WTC11 (cell line): ENCODE measurements around the gene SOD2. TPM values are rescaled to one million over a fixed set of nuclear protein-coding genes. Genes with fewer than 3 reads are reported as not detected.

Experiments
- ATAC-seq: fragments of 200-7000 bp; cut with Tn5 transposase; 2 replicates; pipeline ENCODE4 v1.10.0; 2021; ENCODE audit warnings: mild to moderate bottlenecking, moderate library complexity
- CTCF ChIA-PET: fragments of 300-600 bp; sonication (Branson Sonifier 250); formaldehyde crosslinking; loops from one replicate; lab custom pipeline; 2021; ENCODE audit warnings: antibody characterized with exemption; lab: Charles Lee
- POLR2A ChIA-PET: fragments of 350-600 bp; sonication (Branson Sonifier 250); formaldehyde crosslinking; loops from one replicate; lab custom pipeline; 2021; ENCODE audit warnings: antibody characterized with exemption; lab: Charles Lee
- DNase-seq: peaks from one replicate; pipeline ENCODE4 v3.0.0; 2021; ENCODE audit warnings: low spot score
- H3K27ac Mint-ChIP-seq: 2 replicates; pipeline ENCODE4 v1.8.0; 2021; ENCODE audit warnings: mixed read lengths
- H3K27me3 Mint-ChIP-seq: 2 replicates; pipeline ENCODE4 v1.8.0; 2021; ENCODE audit warnings: low read depth, mild to moderate bottlenecking, moderate library complexity, mixed read lengths
- H3K36me3 Mint-ChIP-seq: 2 replicates; pipeline ENCODE4 v1.8.0; 2021; ENCODE audit warnings: mixed read lengths
- H3K4me1 Mint-ChIP-seq: 2 replicates; pipeline ENCODE4 v1.8.0; 2022; ENCODE audit warnings: mixed read lengths
- H3K4me3 Mint-ChIP-seq: 2 replicates; pipeline ENCODE4 v1.8.0; 2021; ENCODE audit warnings: mild to moderate bottlenecking, moderate library complexity, mixed read lengths
- H3K9me3 Mint-ChIP-seq: 2 replicates; pipeline ENCODE4 v1.8.0; 2021; ENCODE audit warnings: mixed read lengths
- CREB1 ChIP-seq: sonication (generic); formaldehyde crosslinking; IDR thresholded peaks from 2 replicates; pipeline ENCODE4 v1.8.0; 2023; ENCODE audit warnings: mild to moderate bottlenecking, missing genetic modification reagents
- GRHL2 ChIP-seq: fragments of 250-450 bp; sonication (Bioruptor Pico); IDR thresholded peaks from 2 replicates; pipeline ENCODE4 v1.8.0; 2022; ENCODE audit warnings: mild to moderate bottlenecking, moderate library complexity; ENCODE audit not compliant: insufficient replicate concordance, severe bottlenecking
- GTF2I ChIP-seq: fragments of 250-450 bp; sonication (Bioruptor Pico); conservative IDR thresholded peaks from 2 replicates; pipeline ENCODE4 v1.4.0; 2021; ENCODE audit warnings: mild to moderate bottlenecking
- HMGA2 ChIP-seq: fragments of 250-450 bp; sonication (Bioruptor Pico); IDR thresholded peaks from 2 replicates; pipeline ENCODE4 v1.4.0; 2021; ENCODE audit warnings: mild to moderate bottlenecking, moderate library complexity
- KAT7 ChIP-seq: sonication (generic); formaldehyde crosslinking; IDR thresholded peaks from 2 replicates; pipeline ENCODE4 v1.8.1; 2023; ENCODE audit warnings: missing genetic modification reagents, mild to moderate bottlenecking, borderline replicate concordance
- NFYB ChIP-seq: sonication (generic); formaldehyde crosslinking; conservative IDR thresholded peaks from 2 replicates; pipeline ENCODE4 v1.8.0; 2022; ENCODE audit warnings: low read depth, missing genetic modification reagents
- NR1H2 ChIP-seq: sonication (generic); formaldehyde crosslinking; IDR thresholded peaks from 2 replicates; pipeline ENCODE4 v1.9.0; 2021; ENCODE audit warnings: mild to moderate bottlenecking, moderate library complexity, missing genetic modification reagents
- RELA ChIP-seq: sonication (generic); formaldehyde crosslinking; IDR thresholded peaks from 2 replicates; pipeline ENCODE4 v1.8.1; 2022; ENCODE audit warnings: missing genetic modification reagents, mild to moderate bottlenecking, borderline replicate concordance
- SOX15 ChIP-seq: fragments of 250-450 bp; sonication (Bioruptor Pico); IDR thresholded peaks from 2 replicates; pipeline ENCODE4 v1.9.0; 2021; ENCODE audit warnings: mild to moderate bottlenecking
- TCF7 ChIP-seq: sonication (generic); formaldehyde crosslinking; IDR thresholded peaks from 2 replicates; pipeline ENCODE4 v1.8.0; 2022; ENCODE audit warnings: mild to moderate bottlenecking, low read depth, missing genetic modification reagents, moderate library complexity
- ZNF317 ChIP-seq: sonication (generic); formaldehyde crosslinking; IDR thresholded peaks from 2 replicates; pipeline ENCODE4 v1.8.1; 2023; ENCODE audit warnings: low read depth, mild to moderate bottlenecking, moderate library complexity, missing genetic modification reagents, borderline replicate concordance
- total RNA-seq: library from RNA; stranded (reverse); gene quantifications from 3 replicates; pipeline ENCODE4 v1.2.3, GENCODE V29; 2021
- TF ChIP-seq, protein P1 (sequence below): fragments of 250-450 bp; sonication (Bioruptor Pico); IDR thresholded peaks from 2 replicates; pipeline ENCODE4 v1.9.0; 2021; ENCODE audit warnings: mild to moderate bottlenecking
- TF ChIP-seq, protein P2 (sequence below): sonication (generic); formaldehyde crosslinking; conservative IDR thresholded peaks from 2 replicates; pipeline ENCODE4 v1.8.1; 2023; ENCODE audit warnings: mild to moderate bottlenecking, low read depth, missing genetic modification reagents, moderate library complexity
- TF ChIP-seq, protein P3 (sequence below): sonication (generic); formaldehyde crosslinking; IDR thresholded peaks from 2 replicates; pipeline ENCODE4 v1.8.1; 2023; ENCODE audit warnings: mild to moderate bottlenecking, moderate library complexity, missing genetic modification reagents
- TF ChIP-seq, protein P4 (sequence below): sonication (generic); formaldehyde crosslinking; IDR thresholded peaks from 2 replicates; pipeline ENCODE4 v1.8.0; 2023; ENCODE audit warnings: missing genetic modification reagents, mild to moderate bottlenecking, borderline replicate concordance
- TF ChIP-seq, protein P5 (sequence below): fragments of 250-450 bp; sonication (Bioruptor Pico); IDR thresholded peaks from 2 replicates; pipeline ENCODE4 v1.9.0; 2021; ENCODE audit warnings: mild to moderate bottlenecking
- TF ChIP-seq, protein P6 (sequence below): fragments of 250-450 bp; sonication (Bioruptor Pico); IDR thresholded peaks from 2 replicates; pipeline ENCODE4 v1.9.0; 2021; ENCODE audit warnings: moderate library complexity, mild to moderate bottlenecking, inconsistent platforms, borderline replicate concordance
- TF ChIP-seq, protein P7 (sequence below): fragments of 200-600 bp; IDR thresholded peaks from 2 replicates; pipeline ENCODE4 v1.8.0; 2022; ENCODE audit warnings: antibody characterized with exemption

The SOD2 gene
- total RNA-seq, 1 experiment from 2014 or later: 82.6 TPM

DNA sequence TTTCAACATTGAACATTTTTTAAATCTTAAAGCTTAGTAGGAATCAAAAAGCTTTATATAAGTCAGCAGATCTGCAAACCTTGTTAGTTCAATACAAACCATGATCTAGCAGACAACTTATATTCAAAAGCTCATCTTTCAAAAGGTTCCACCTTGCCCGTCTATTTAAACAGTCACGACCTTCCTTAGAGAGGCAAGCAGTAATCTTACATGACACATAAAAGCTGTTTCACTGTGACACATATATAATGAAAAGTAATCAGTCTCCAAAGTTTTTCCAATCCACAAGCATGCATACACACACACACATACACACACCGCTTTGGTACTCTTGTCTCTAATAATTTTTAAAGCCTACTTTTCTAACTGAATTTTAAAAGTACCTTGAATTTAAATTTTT is 12.9 kb downstream of the SOD2 start (continued):
- TF ChIP-seq, protein P1, sequence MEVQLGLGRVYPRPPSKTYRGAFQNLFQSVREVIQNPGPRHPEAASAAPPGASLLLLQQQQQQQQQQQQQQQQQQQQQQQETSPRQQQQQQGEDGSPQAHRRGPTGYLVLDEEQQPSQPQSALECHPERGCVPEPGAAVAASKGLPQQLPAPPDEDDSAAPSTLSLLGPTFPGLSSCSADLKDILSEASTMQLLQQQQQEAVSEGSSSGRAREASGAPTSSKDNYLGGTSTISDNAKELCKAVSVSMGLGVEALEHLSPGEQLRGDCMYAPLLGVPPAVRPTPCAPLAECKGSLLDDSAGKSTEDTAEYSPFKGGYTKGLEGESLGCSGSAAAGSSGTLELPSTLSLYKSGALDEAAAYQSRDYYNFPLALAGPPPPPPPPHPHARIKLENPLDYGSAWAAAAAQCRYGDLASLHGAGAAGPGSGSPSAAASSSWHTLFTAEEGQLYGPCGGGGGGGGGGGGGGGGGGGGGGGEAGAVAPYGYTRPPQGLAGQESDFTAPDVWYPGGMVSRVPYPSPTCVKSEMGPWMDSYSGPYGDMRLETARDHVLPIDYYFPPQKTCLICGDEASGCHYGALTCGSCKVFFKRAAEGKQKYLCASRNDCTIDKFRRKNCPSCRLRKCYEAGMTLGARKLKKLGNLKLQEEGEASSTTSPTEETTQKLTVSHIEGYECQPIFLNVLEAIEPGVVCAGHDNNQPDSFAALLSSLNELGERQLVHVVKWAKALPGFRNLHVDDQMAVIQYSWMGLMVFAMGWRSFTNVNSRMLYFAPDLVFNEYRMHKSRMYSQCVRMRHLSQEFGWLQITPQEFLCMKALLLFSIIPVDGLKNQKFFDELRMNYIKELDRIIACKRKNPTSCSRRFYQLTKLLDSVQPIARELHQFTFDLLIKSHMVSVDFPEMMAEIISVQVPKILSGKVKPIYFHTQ (CRISPR knock-in tag): no peak
- TF ChIP-seq KAT7 (CRISPR knock-in tag): no peak
- no peak for TF ChIP-seq GTF2I
- no peak for TF ChIP-seq NR1H2
- TF ChIP-seq, protein P2, sequence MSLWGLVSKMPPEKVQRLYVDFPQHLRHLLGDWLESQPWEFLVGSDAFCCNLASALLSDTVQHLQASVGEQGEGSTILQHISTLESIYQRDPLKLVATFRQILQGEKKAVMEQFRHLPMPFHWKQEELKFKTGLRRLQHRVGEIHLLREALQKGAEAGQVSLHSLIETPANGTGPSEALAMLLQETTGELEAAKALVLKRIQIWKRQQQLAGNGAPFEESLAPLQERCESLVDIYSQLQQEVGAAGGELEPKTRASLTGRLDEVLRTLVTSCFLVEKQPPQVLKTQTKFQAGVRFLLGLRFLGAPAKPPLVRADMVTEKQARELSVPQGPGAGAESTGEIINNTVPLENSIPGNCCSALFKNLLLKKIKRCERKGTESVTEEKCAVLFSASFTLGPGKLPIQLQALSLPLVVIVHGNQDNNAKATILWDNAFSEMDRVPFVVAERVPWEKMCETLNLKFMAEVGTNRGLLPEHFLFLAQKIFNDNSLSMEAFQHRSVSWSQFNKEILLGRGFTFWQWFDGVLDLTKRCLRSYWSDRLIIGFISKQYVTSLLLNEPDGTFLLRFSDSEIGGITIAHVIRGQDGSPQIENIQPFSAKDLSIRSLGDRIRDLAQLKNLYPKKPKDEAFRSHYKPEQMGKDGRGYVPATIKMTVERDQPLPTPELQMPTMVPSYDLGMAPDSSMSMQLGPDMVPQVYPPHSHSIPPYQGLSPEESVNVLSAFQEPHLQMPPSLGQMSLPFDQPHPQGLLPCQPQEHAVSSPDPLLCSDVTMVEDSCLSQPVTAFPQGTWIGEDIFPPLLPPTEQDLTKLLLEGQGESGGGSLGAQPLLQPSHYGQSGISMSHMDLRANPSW: no peak
- no peak for TF ChIP-seq SOX15 (CRISPR knock-in tag)

DNA sequence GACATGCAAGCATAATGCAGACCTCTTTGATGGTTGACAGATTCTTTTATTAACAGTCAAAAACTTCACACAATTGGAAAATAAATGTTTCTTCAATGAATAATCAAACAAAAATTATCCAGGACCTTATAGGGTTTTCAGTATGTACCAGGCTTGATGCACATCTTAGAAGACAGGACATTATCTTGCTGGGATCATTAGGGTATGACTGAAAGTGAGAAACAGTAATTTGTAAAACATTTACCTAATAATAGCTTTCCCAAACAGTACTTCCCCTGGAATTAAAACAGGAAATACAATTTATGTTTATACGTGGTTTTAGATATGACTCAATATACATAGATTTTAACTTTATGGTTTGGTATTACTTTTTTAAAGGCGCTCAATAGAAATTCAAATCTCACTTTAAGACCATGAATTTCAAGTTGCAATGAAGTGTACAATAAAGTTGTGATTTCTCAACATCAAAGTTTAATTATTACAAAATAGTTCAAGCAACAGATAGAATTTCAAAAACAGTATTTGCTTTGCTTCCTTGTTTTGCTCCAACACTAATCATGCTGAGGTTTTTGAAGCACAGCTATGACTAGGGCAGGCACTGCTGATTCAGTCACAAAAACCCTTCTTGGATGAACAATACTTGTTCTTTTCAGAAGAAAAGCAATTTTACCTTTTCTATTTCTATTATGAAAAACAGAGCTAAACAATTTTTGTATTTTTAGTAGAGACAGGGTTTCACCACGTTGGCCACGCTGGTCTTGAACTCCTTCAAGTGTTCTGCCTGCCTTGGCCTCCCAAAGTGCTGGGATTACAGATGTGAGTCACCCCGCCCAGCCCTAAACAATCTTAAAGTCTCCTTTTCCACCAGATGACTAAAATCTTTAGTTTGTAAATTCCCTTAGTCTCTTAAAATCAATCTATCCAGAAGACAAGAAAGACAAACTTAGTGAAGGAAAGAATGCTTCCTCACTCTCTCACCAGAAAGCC is 13.7 kb downstream of the SOD2 start:
- ATAC-seq (no peak), DNase-seq (no peak)
- H3K27ac Mint-ChIP-seq: no peak overlapping the region; the same call in 1 of the 2 replicates
- ChIA-PET POLR2A (no interaction called here), CTCF (interaction anchor here (1.0 to 3.1 kb wide), 2 partner anchors 46 to 140 kb away, joined by 3 to 8 read pairs; no protein-coding TSS in a partner anchor)
- H3K4me3 Mint-ChIP-seq: no peak overlapping the region
- H3K9me3 Mint-ChIP-seq: peaks cover 4% of the 10 kb centered on the region; the same call in 1 of the 2 replicates
- no peaks in the 10 kb centered on the region for H3K27me3 Mint-ChIP-seq
- peaks cover 32% of the 10 kb centered on the region for H3K36me3 Mint-ChIP-seq
- no peaks in the 10 kb centered on the region for H3K4me1 Mint-ChIP-seq
- TF ChIP-seq HMGA2 (CRISPR knock-in tag) (no peak), KAT7 (CRISPR knock-in tag) (no peak), NFYB (CRISPR knock-in tag) (no peak), RELA (CRISPR knock-in tag) (no peak), ZNF317 (CRISPR knock-in tag) (no peak), GRHL2 (CRISPR knock-in tag) (no peak), TCF7 (CRISPR knock-in tag) (no peak), CREB1 (CRISPR knock-in tag) (no peak)
- TF ChIP-seq, protein P3, sequence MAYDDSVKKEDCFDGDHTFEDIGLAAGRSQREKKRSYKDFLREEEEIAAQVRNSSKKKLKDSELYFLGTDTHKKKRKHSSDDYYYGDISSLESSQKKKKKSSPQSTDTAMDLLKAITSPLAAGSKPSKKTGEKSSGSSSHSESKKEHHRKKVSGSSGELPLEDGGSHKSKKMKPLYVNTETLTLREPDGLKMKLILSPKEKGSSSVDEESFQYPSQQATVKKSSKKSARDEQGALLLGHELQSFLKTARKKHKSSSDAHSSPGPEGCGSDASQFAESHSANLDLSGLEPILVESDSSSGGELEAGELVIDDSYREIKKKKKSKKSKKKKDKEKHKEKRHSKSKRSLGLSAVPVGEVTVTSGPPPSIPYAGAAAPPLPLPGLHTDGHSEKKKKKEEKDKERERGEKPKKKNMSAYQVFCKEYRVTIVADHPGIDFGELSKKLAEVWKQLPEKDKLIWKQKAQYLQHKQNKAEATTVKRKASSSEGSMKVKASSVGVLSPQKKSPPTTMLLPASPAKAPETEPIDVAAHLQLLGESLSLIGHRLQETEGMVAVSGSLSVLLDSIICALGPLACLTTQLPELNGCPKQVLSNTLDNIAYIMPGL: no peak
- TF ChIP-seq, protein P4, sequence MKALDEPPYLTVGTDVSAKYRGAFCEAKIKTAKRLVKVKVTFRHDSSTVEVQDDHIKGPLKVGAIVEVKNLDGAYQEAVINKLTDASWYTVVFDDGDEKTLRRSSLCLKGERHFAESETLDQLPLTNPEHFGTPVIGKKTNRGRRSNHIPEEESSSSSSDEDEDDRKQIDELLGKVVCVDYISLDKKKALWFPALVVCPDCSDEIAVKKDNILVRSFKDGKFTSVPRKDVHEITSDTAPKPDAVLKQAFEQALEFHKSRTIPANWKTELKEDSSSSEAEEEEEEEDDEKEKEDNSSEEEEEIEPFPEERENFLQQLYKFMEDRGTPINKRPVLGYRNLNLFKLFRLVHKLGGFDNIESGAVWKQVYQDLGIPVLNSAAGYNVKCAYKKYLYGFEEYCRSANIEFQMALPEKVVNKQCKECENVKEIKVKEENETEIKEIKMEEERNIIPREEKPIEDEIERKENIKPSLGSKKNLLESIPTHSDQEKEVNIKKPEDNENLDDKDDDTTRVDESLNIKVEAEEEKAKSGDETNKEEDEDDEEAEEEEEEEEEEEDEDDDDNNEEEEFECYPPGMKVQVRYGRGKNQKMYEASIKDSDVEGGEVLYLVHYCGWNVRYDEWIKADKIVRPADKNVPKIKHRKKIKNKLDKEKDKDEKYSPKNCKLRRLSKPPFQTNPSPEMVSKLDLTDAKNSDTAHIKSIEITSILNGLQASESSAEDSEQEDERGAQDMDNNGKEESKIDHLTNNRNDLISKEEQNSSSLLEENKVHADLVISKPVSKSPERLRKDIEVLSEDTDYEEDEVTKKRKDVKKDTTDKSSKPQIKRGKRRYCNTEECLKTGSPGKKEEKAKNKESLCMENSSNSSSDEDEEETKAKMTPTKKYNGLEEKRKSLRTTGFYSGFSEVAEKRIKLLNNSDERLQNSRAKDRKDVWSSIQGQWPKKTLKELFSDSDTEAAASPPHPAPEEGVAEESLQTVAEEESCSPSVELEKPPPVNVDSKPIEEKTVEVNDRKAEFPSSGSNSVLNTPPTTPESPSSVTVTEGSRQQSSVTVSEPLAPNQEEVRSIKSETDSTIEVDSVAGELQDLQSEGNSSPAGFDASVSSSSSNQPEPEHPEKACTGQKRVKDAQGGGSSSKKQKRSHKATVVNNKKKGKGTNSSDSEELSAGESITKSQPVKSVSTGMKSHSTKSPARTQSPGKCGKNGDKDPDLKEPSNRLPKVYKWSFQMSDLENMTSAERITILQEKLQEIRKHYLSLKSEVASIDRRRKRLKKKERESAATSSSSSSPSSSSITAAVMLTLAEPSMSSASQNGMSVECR (CRISPR knock-in tag): no peak
- TF ChIP-seq, protein P5, sequence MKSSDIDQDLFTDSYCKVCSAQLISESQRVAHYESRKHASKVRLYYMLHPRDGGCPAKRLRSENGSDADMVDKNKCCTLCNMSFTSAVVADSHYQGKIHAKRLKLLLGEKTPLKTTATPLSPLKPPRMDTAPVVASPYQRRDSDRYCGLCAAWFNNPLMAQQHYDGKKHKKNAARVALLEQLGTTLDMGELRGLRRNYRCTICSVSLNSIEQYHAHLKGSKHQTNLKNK (CRISPR knock-in tag): no peak
- TF ChIP-seq, protein P6, sequence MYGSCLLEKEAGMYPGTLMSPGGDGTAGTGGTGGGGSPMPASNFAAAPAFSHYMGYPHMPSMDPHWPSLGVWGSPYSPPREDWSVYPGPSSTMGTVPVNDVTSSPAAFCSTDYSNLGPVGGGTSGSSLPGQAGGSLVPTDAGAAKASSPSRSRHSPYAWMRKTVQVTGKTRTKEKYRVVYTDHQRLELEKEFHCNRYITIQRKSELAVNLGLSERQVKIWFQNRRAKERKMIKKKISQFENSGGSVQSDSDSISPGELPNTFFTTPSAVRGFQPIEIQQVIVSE (CRISPR knock-in tag): no peak
- TF ChIP-seq, protein P7, sequence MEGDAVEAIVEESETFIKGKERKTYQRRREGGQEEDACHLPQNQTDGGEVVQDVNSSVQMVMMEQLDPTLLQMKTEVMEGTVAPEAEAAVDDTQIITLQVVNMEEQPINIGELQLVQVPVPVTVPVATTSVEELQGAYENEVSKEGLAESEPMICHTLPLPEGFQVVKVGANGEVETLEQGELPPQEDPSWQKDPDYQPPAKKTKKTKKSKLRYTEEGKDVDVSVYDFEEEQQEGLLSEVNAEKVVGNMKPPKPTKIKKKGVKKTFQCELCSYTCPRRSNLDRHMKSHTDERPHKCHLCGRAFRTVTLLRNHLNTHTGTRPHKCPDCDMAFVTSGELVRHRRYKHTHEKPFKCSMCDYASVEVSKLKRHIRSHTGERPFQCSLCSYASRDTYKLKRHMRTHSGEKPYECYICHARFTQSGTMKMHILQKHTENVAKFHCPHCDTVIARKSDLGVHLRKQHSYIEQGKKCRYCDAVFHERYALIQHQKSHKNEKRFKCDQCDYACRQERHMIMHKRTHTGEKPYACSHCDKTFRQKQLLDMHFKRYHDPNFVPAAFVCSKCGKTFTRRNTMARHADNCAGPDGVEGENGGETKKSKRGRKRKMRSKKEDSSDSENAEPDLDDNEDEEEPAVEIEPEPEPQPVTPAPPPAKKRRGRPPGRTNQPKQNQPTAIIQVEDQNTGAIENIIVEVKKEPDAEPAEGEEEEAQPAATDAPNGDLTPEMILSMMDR: no peak
